Left forelimb (tissue), 1 donor: ENCODE data around the gene SCYL3.
"Not testable (repeated sequence)": the region's sequence is repeated elsewhere in the genome, so short reads cannot be mapped to it uniquely, and the experiment has no call there.

Source experiments
- DNase-seq: peaks from one replicate; pipeline ENCODE4 v3.0.0-alpha.2; 2018; ENCODE audit warnings: low spot score

The SCYL3 gene

DNA sequence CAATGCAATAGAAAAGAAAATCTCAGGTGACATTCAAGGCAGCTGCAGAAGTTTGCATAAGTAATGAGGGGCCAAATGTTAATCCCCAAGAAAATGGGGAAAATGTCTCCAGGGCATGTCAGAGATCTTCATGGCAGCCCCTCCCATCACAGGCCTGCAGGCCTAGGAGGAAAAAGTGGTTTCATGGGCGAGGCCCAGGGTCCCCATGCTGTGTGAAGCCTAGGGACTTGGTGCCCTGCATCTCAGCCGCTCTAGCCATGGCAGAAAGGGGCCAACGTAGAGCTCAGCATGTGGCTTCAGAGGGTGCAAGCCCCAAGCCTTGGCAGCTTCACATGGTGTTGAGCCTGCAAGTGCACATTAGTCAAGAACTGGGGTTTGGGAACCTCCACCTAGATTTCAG is 21.7 kb downstream of the SCYL3 start:
- not testable (repeated sequence) for DNase-seq

DNA sequence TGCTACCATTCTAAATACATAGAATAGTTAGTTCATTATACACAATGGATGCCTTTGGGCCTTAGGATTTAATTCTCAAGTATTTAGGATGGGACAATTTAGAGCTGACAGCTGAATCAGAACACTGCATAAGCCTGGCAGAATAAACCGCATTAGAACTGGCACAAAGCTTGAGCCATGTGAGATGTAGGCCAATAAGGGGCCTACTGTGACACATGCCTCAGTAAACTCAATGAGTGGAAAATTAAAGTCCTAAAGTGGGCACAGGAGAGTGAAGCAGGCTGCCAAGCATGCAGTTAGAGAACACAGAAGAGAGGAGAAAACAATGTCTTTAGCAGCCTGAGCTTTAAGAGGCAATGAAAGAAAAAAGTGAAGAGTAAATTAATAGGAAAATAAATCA is 24.3 kb downstream of the SCYL3 start:
- DNase-seq = no peak

DNA sequence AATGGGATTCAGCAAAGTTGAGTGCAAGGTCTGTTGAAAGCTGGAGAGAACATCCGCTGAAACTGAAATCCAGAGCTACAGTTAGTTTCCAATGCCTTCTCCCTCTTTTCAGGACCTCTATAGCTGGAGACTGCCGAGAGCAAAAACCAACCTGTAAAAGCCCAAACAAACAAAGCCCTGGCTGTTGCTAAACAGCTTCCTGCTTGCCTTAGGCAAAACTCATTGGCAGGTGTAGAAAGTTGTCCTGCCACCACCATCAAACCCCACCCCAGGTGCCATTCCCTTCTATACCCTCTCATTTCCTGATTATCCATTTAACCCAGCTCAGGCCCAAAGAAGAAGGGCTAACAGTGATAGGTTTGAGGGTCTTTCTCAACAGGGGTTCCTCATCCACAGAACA is 24.7 kb downstream of the SCYL3 start:
- DNase-seq = no peak

DNA sequence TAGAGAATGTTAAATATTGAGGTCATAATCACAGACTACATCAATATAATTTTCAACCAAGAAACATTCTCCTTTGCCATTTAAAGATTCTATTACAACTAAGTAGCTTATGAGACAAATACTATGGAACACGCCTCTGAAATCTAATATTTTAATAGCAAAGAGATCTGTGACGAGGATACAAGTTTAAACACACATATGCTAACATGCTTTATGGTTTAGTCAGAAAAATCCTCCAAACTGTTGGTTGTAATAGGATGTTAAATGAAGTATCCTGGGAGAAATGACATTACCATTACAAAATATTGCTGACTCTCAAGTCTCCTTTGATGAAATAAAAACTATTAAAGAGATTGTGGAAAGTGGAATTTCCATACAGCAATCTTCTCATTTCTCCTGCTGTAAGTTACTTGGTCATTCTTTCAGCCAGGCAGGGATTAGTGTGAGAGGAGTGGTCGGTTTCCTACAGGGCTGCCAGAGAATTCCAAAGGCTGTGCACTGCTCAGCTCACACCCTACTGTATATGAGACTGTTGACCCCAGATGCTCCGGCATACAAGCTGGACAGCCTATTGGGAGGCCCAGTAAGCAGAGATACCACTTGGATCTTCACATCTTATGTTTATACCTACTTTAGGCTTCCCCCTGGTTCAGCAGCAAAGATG is 26.6 kb downstream of the SCYL3 start:
- no peak for DNase-seq

DNA sequence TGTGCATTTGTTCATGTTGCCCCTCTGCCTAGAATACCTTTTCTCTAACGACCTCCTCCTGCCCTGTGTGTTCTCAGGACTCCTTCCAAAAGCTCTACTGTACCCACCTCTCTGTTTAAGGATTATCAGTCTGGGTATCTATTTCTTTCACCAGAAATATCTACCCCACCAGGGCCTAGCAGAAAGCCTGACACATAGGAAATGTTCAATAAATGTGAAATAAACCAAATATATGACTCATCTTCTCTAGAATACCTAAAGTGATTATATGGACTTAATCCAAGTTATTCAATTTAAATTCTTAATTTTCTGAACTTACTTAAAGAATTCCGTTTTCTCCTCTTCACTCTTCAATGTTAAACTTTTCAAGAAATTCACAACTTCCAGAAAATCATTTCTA is 27.1 kb downstream of the SCYL3 start:
- DNase-seq = no peak

DNA sequence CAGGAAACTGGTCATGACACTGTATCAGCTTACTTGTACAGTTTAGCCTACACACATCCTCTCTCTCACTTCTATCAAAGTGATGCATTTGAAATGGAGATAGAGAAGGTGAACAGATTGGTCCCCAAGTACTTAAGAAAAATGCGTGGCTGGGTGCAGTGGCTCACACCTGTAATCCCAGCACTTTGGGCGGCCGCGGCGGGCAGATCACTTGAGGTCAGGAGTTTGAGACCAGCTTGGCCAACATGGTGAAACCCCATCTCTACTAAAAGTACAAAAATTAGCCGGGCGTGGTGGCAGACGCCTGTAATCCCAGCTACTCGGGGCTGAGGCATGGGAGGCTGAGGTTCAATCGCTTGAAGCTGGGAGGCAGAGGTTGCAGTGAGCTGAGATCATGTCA is 29.2 kb downstream of the SCYL3 start:
- not testable (repeated sequence) for DNase-seq

DNA sequence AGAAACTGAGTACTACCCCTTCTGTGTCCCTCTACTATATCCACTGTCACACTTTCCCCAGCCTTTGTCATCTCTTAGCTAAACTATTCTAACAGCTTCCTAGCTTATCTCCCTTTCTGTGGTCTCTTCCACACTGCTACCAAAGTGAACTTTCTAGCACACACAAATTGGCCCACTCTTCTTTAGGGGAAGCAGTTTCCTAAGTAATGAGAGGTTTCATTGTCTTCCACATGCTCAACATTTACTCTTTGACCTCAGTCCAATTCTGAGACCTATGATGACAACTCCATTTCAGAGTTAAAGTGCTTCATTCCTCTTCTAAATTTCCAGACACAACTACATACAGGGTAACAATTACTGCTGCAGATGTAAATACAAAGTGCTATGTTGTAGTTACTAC is 32.9 kb downstream of the SCYL3 start:
- no peak for DNase-seq

DNA sequence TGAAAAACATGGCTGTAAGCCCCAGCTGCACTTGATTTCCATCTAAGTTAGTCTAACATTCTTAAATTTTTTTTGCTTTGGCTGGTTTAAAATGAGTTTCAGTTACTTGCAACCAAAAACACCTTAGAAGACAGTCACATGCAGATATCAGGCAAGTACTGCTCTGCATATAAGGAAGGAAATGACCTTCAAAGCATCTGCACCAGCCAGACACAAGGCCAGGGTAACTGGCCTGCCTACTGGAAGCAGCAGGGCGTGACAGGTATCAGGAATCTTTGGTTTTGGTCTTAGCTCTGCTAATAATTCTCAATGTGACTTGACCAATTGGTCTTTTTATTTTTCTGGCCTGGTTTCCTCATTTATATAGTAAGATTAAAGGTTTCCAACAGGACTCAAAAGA is 33.5 kb downstream of the SCYL3 start:
- DNase-seq = no peak

DNA sequence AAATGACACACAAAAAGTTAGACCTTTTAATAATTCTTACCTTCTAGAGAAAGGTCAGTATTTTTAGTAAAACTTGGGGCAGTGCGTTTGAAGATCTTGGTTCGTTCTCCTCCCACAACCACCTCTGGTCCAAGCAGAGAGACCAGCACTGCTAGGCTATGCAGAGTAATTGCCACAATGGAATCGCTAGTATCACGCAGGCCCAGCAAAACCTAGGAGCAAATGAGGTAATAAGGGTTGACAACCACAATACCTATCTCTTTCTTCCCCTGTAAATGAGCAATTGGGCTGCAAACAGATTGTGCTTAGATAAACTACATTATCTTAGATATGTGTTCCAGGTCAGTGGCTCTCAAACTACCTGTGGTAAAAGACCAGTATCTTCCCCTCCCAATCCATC is 34.7 kb downstream of the SCYL3 start:
- DNase-seq = no peak

DNA sequence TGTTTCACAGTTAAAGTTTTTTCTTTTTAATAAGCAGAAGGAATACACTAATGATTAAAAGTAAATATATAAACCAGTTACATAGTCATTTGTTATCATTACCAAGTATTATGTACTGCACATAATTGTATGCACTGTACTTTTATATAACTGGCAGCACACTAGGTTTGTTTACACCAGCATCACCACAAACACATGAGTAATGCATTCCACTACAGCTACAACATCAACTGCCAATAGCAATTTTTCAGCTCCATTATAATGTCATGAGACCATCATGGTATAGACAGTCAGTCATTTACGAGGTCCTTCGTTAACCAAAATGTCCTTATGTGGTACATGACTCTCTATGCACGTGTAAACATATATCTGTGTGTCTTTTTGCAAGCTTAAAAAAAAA is 35.2 kb downstream of the SCYL3 start:
- no peak for DNase-seq

DNA sequence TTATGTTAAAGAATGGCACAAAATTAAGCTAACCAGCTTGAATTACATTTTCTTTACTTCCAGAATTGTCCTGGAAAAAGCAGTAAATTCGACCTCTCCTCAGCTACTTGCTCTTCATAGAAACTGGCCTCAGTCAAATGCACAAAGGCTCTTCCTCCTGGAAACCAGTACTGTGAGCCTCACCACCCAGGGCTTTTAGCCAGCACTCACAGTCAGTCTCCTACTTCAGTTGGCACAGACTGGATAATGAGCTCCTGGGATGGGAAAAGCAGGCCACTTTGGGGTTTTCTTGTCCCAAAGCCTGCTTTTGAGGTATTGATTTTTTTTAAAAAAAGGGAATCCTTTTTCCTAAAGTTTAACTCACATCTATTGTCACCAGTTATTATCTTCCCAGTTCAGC is 40.4 kb downstream of the SCYL3 start:
- DNase-seq = no peak

DNA sequence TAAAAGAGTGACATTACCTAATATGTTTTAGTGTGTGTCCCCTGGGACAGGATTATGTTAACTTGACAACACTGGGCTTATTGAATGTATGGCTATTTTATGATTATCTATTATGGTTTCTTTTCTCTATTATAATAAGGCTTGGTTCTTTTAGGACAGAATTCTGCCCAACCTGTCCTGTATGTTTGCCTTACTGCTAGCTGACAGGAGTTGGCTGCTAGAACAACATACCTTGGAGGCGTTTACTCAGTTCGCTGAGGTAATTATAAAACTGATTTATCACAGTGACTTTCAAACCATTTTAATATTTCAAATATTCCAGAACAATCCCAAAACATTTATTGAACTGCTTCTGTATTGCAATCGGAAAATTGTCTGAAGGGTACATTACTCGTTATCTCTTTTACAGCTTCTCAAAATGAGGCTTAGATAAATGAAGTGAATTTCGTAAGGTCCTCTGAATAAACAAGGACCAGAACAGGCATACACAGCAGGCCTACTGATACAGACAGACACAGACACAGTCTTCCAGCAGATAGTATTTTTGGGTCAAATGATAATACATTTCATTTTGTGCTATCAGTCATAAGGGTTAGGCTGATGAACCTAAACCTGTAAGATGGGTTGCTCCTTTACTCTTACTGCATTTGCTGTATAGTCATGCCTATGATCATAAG is 44.2 kb downstream of the SCYL3 start:
- no peak for DNase-seq

DNA sequence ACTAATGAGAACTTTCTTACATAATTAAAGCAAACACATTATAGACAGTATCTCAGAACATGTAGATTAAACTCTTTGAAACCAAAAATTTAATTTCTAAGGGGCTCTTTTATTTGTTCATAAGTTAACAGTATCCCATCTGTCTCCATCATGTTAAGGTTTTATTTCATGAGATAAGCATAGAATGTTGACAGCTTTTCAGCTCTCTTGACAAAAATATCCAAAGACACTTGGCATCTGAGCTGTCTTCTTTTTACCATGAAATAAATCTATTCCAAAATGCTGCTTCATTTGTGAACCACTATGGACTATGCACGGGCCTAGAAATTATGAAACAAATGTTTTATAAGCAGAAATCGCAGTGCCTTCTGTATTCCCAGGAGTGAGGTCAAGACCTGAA is 45.2 kb downstream of the SCYL3 start:
- no peak for DNase-seq

DNA sequence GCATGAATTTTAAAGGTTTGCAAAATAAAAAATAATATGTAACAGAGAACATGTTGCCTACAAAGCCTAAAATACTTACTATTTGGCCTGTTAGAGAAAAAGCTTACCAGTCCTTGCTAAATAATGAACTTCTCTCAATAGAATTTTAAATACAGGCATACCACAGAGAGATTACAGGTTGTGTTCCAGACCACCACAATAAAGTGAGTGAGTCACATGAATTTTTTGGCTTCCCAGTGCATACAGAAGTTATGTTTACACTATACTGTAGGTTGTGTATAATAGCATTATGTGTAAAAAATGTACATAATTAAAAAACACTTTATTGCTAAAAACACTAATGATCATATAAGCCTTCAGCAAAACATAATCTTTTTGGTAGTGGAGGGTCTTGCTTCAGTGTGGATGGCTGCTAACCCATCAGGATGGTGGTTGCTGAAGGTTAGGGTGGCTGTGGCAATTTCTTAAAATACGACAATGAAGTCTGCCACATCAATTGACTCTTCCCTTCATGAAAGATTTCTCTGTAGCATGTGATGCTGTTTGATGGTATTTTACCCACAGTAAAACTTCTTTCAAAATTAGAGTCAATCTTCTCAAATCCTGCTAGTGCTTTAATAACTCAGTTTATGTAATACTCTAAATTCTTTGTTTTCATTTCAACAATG is 48.6 kb downstream of the SCYL3 start:
- no peak for DNase-seq

DNA sequence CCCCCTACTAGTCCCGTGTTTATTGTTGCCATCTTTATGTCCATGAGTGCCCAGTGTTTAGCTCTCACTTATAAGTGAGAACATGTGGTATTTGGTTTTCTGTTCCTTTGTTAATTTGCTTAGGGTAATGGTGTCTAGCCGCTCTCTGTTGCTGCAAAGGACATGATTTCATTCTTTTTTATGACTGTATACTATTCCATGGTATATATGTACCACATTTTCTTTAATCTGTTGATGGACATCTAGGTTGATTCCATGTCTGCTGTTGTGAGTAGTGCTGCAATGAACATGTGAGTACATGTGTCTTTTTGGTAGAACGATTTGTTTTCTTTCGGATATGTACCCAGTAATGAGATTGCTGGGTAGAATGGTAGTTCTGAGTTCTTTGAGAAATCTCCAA is 54.8 kb downstream of the SCYL3 start:
- no peak for DNase-seq

DNA sequence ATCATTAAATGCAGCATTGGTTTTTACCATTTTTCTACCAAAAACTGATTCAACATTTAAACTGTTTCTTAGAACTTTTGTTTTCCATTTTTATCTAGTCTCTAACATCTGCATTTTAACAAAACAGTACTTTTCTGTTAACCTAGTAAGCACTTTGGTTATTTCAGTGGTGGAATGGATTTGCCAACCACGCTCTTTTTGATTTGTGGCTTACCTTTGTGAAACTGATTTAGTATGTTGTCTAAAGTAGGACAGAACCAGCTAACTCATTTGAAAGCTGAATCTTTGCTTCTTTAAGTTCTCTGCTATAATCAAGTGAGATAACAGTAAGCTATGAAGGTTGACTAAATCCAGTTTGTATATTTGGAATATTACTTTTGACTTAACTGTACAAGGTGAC is 57.5 kb downstream of the SCYL3 start:
- DNase-seq = no peak

DNA sequence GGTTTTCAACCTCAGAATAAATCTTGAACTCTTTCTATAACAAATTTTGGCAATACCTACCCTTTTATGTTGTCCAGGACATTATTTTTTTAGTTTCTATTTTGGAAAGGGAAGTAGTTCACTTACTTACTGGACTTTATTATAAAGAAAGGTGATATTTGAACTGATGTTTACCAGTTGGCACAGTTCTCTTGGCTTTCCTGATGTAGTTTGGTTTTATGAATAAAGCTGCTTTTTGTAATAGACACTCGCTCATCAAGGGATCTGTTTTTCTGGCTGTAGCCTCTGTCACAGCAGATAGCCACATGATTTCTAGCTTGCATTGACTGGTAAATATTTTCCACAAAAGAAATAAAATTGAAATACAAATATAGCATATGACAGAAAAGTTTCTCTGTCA is 58.0 kb downstream of the SCYL3 start:
- DNase-seq = no peak

DNA sequence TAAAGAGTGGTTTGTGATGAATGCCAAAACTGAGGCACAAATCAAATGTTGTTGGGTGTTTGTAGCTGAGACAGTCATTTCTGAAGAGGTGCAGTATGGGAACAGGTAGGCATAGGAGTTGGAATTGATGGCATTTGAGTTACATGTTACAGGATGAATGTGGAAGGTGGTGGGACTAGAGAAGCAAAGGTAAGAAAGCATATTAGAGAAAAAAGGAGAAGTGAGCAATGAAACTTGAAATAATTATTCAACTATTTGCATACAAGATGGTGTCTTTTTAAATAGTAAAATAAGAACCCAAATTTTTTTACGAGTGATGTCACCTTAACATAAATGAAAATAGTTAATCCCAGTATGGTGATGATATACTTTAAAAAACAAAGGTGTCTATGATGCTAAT is 58.8 kb downstream of the SCYL3 start:
- DNase-seq = no peak

DNA sequence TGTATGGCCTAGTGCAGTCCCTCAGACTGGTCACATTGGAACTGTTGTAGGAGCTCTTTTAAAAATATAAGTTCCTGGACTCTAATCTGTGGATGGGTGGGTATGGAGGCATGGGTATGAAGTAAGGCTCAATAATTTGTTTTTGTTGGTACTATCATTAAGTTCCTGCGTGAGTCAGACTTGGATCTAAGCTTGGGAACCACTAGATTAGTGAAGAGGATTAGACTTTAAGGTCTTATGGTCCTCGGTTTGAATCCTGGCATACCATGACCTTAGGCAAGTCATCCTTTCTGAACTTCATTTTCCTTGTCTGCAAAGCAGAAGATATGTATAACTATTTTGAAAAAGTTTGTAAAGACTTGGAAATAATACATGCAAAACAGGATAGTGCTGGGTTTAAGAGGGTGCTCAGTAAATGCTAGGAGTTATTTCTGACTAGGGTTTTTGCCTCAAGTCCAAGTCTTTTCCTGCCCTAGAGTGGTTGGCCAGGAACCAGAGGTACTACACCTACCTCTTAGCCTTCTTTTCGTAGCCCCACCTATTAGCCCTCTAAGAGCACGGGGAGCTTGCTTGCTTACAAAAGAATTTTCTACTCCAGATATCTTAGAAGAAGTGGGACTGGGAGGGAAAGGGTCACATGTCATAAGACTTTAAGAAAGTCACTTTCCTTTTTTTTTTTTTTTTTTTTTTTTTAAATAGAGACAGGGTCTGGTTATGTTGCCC is 60.4 kb downstream of the SCYL3 start:
- no peak for DNase-seq

DNA sequence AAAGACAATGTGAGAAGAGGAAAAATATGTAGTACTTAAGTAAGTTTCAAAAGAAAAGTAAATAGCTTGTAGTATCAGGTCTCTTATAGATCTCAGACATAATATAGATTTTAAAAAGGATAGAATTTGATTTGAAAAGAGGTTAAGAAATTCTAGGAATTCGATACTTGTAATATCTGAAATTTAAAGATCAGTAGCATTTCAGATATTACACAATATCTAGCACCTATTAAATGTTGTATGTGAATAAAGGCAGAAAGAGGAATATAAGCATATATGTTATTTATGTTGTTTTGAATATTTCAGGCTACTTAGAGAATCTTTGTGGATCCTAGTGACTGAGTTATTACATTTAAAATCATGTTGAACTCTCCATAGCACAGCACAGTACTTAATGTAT is 64.0 kb downstream of the SCYL3 start:
- DNase-seq = no peak

DNA sequence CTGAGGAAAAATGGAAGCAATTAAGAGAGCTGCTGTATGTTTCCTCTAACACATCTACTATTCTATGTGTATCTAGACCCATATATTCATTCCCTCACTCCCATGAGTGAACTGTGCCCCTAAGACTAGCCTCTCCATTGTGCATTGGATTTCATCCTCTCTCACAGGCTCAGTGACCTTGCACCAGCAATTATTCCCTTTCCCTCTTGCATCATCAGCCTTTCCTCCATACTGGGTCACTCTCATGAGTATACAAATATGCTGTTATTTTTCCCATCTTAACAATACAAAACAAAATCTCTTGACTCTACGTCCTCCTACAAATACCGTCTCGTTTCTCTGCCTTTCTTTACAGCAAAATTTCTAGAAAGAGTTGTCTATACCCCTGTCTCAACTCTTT is 69.5 kb downstream of the SCYL3 start:
- no peak for DNase-seq

DNA sequence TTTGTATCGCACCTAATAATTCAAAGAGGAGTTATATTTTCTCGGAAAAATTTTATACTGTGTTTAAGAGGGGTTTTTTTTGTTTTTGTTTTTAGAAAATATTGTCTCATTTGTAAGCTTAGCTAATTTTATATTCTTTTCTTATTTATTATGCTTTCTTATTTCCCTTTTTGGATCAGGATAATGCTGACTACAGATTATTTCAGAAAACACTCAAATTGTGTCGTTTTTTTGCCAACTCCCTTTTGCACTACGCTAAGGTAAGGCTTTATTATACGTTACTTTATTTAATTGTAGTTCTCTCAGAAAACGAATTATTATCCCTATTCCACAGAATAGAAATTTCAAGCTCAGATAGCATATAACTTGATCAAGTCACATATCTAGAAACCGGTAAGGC is 72.2 kb downstream of the SCYL3 start:
- no peak for DNase-seq

DNA sequence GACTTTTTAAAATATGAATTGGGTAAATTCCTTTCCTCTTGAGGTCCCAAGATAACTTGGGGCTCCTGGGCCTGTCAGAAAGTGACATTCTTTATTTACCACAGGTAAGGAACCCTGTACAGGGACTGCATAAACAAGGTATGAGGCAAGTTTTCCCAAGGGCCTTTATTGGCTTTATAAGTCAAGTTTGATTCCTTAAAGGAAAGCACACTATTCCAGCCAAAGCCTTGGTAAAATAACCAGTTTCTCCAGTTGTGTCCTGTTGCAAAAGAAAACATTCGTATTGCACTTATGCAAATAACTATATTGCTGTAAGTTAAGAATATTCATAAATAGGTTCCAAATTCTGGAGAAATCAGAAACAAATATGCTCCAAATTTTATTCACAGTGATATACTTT is 77.1 kb downstream of the SCYL3 start:
- no peak for DNase-seq
